GM19395 (cell line): ENCODE results near the gene PDHA2.
"Not testable (repeated sequence)": the region's sequence is repeated elsewhere in the genome, so short reads cannot be mapped to it uniquely, and the experiment has no call there.

Experiments used
- ATAC-seq: cut with Tn5 transposase; IDR thresholded peaks from one replicate; pipeline ENCODE4 v1.9.1; 2021; ENCODE audit warnings: mild to moderate bottlenecking, moderate library complexity; ENCODE audit not compliant: unreplicated experiment

PDHA2 gene

GRCh38 chr4:95839891-95840290 is at the start of gene PDHA2:
PDHA2 (plus strand) TSS chr4:95840093; CDS start chr4:95840151, 58 bp downstream.
- no peak for ATAC-seq

DNA sequence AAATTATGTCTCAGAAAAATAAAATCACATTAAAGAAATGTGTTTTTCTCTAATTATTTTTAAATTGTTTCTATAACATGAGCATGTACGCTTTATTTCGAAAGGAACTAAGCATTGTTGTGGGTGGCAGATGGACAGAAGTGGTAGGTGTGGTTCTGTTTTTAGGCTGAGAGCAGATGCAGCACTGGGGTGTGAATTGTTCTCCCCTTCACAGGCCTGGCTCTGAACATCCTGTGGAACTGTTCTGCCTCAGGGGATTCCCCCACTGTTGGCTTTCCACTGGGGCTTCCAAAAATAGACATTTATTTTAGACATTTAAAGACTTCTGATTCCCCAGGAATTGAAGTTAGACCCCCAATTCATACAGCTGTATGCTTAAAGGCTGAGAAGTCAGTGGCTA is 41.9 kb upstream of the PDHA2 start:
- ATAC-seq: no peak

GRCh38 chr4:95798727-95799126 is 41.2 kb upstream of the PDHA2 start:
- no peak for ATAC-seq

DNA sequence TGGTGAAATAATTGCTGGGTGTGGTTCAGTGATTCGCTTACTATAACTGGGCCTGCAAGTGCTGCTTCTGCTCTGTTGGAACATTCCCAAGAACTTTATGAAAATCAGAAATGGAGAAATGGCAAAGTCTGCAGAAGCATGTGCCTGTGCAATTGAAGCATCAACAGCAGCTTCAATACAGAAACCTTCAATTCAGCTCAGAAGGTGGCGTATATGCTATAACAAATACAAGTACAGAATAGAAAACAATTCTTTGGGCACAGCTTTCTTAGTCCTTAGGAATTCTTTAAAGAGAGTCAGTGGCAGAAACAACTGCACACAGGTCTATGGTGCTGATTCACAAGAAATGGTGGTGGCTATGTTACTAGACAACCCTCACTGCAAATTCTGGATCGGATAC is 18.0 kb upstream of the PDHA2 start:
- ATAC-seq: no peak

- no peak for ATAC-seq
Observed at GRCh38 chr4:95825546-95825945, 14.3 kb upstream of the PDHA2 start.

GRCh38 chr4:95830651-95831050 is 9.2 kb upstream of the PDHA2 start:
- ATAC-seq: no peak

- ATAC-seq: no peak
Observed at GRCh38 chr4:95831166-95831565, 8.7 kb upstream of the PDHA2 start.

DNA sequence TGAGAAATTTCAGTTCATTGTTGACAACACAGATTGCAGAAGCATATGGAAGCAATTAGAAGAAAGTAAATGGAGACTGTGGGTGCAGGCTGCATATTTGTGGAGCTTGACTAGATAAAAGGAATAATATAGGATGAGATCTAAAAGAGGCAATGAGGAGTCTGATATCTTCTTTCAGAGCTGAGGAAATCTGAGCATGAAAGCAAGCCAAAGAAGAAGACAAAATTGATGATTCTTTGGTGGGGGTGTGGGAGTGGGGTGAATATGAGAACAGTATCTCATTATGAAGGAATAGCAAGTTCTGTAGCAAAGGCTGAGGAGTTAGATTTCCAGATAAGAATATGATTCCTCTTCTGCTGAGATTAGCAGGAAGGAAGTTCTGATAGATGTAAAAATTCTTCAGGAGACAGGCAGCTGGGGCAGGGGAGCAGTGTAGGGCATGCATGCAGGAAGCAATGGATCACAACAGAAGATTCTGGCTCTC is 6.1 kb upstream of the PDHA2 start:
- ATAC-seq: no peak

DNA sequence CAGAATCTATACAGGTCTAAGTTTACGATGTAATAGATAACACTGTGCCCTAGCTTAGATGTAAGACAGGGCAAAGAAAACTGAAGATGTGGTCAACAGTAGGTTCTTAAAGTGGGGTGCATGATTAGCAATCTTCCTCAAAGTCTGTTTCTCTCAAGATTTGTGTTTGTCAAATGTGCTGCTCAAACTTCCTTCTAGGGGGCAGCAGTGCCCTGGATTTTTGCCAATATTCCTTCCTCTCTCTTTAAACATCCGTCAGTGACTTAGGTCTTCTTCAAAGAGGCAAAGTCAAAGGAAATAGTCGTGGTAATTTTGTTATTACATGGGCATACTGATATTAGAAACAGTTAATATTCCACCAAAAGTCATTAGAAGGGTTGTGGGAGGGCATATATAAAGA is 4.2 kb upstream of the PDHA2 start:
- no peak for ATAC-seq

GRCh38 chr4:95838192-95838591 is 1.7 kb upstream of the PDHA2 start:
- no peak for ATAC-seq

GRCh38 chr4:95847908-95848460 is 8.1 kb downstream of the PDHA2 start:
- ATAC-seq: no peak

DNA sequence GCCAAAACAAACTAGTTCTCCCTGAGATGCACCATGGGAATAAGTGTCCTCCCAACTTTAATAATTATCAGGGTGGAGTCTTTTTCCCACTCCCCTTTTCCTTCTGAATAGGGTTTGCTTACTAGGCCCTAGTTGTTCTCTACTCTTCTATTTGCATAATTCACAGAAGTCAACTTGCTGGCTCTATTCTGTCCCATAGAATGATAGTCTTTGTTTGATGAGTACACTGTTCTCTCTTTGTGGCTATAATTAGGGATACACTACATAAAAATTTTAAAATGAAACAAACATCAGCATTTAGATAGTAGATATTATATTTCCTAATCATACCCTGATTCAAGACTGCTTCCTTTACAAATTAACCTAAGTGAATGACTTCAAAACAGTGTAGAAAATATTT is 10.3 kb downstream of the PDHA2 start:
- no peak for ATAC-seq

GRCh38 chr4:95857761-95858160 is 17.9 kb downstream of the PDHA2 start:
- no peak for ATAC-seq

GRCh38 chr4:95867919-95868318 is 28.0 kb downstream of the PDHA2 start:
- ATAC-seq: no peak

GRCh38 chr4:95869414-95869813 is 29.5 kb downstream of the PDHA2 start:
- ATAC-seq: not testable (repeated sequence)

DNA sequence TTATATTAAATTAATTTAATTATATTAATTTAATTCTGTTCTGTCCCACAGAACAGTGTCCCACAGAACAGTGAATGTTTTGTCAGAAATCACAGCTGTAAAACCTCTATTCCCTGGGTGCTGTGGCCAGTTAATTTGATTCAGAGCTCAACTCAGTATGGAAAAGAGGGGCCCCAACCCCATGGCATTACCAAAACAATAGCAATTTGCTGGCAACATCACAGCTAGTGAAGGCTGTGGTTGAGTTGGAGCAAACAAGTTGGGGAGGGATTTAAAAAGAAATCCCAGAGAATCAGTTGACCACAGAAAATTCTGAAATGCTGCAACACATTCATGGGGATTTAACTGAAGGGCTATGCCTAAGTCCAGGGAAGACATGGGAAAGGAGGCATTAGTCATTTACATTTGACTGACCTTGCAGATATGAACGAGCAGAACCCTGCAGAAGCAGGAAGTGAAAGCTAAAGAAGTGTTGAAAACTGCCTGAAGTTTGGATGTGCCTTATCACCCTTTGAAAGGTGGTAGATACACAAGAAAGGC is 30.1 kb downstream of the PDHA2 start:
- no peak for ATAC-seq

DNA sequence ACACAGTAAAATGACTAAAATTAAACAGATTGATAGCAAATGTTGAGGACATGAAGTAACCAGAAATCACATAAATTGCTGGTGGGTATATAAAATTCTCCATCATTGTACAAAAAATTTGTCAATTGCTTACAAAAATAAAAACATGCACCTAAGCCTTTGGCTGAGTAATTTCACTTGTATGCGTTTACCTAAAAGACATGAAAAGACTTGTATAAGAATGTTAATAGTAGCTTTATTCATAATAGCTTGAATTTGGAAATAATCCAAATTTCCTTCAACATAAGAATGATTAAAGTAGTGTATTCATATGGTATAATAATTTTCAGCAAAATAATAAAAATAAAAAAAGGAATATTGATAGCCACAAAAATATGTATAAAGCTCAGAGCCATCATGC is 37.7 kb downstream of the PDHA2 start:
- ATAC-seq: no peak

GRCh38 chr4:95887551-95887950 is 47.7 kb downstream of the PDHA2 start:
- no peak for ATAC-seq

GRCh38 chr4:95889662-95890061 is 49.8 kb downstream of the PDHA2 start:
- no peak for ATAC-seq
